ENCODE results near the gene TMEM140.

TMEM140 gene

DNA sequence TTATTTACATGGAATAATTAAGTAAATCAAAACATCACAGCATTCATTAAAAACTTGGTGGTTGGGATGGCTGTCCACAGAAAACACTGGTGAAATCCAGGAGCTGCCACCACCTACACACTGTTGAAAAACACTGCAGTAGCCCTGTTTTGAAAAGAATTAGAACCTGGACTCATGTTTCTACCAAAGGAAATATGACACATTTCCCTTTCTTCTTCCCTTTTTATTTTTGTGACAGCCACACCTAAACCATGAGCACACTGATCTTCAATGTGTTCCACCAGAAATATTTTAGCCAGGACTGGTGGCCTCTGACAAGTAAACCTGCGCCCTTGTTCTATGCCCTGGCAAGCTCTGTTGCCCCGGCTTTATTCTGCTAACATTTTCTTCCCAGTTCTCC, 3.3 kb downstream of the TMEM140 start:
- TF ChIP-seq ZFX (IDR thresholded peaks at IDR 0.05; ENCODE audit: borderline replicate concordance), result no peak
- TF ChIP-seq, protein P1, sequence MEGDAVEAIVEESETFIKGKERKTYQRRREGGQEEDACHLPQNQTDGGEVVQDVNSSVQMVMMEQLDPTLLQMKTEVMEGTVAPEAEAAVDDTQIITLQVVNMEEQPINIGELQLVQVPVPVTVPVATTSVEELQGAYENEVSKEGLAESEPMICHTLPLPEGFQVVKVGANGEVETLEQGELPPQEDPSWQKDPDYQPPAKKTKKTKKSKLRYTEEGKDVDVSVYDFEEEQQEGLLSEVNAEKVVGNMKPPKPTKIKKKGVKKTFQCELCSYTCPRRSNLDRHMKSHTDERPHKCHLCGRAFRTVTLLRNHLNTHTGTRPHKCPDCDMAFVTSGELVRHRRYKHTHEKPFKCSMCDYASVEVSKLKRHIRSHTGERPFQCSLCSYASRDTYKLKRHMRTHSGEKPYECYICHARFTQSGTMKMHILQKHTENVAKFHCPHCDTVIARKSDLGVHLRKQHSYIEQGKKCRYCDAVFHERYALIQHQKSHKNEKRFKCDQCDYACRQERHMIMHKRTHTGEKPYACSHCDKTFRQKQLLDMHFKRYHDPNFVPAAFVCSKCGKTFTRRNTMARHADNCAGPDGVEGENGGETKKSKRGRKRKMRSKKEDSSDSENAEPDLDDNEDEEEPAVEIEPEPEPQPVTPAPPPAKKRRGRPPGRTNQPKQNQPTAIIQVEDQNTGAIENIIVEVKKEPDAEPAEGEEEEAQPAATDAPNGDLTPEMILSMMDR (IDR thresholded peaks at IDR 0.05), result no peak
- H3K27ac ChIP-seq, result no peak overlapping the region

DNA sequence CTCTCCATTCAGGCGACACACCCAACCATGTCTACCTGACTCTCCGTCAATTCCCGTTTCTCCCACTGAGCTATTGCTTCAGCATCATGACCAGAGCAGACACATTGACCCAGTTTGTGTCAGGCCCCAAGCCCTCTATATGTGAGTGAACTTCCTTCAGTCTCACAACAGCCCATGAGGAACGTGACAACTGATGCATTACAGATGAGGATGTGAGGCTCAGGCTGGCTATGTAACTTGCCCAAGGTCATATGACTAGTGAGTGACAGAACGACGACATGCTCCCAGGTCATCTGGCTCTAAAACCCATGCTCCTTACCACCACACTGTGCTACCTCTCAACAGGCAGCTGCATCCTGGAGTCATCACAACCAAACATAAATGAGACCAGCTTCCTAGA, 3.7 kb downstream of the TMEM140 start:
- H3K27ac ChIP-seq, result no peak overlapping the region
- no peak for TF ChIP-seq ZFX (IDR thresholded peaks at IDR 0.05; ENCODE audit: borderline replicate concordance)
- TF ChIP-seq, protein P1 (IDR thresholded peaks at IDR 0.05), result no peak

DNA sequence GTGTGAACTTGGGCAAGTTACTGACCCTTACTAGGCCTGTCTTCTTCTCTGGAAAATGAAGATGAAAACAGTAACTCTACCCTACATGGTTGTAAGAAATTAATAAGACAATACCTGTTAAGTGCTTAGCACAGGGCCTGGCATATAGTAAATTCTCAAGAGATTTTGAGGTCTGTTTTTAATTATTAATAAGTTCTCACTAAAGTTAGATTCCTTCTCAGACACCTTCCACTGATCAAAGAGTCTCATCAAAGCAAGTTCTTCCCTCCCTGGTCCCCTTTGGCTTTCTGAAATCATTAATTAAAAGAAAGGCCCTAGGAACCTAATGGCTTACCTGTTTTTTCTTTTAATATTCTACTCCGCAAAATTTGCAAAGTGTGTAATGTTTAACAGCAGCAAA, 4.6 kb downstream of the TMEM140 start:
- TF ChIP-seq, protein P1 (IDR thresholded peaks at IDR 0.05), result no peak
- TF ChIP-seq ZFX (IDR thresholded peaks at IDR 0.05; ENCODE audit: borderline replicate concordance), result no peak
- H3K27ac ChIP-seq, result no peak overlapping the region

DNA sequence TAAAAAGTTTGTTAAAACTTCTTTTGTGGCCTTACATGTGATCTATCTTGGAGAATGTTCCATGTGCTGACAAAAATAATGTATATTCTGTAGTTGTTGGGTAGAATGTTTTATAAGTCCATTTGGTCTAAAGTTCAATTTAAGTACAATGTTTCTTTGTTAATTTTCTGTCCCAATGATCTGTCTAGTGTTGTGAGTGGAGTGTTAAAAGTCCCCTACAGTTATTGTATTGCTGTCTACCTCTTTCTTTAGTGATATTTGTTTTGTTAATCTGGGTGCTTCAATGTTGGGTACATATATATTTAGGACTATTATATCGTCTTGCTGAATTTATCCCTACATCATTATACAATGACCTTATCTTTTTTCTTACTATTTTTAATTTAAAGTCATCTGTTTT, 6.9 kb downstream of the TMEM140 start:
- TF ChIP-seq ZFX (IDR thresholded peaks at IDR 0.05; ENCODE audit: borderline replicate concordance), result no peak
- TF ChIP-seq, protein P1 (IDR thresholded peaks at IDR 0.05), result no peak
- no peak overlapping the region for H3K27ac ChIP-seq

DNA sequence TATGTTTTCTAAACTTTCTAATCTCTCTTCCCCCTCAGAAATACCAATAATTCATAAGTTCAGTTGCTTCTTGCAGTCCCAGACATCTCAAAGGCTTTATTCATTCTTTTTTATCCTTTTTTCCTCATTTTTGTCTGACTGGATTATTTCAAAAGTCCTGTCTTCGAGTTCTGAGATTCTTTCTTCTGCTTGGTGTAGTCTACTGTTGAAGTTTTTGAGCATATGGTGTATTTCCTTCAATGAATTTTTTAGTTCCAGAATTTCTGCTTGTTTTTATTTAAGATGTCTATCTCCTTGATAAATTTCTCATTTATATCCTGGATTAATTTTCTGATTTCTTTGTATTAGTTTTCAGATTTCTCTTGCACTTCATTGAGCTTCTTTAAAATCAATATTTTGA, 8.4 kb downstream of the TMEM140 start:
- TF ChIP-seq, protein P1 (IDR thresholded peaks at IDR 0.05), result no peak
- TF ChIP-seq ZFX (IDR thresholded peaks at IDR 0.05; ENCODE audit: borderline replicate concordance), result no peak
- no peak overlapping the region for H3K27ac ChIP-seq

DNA sequence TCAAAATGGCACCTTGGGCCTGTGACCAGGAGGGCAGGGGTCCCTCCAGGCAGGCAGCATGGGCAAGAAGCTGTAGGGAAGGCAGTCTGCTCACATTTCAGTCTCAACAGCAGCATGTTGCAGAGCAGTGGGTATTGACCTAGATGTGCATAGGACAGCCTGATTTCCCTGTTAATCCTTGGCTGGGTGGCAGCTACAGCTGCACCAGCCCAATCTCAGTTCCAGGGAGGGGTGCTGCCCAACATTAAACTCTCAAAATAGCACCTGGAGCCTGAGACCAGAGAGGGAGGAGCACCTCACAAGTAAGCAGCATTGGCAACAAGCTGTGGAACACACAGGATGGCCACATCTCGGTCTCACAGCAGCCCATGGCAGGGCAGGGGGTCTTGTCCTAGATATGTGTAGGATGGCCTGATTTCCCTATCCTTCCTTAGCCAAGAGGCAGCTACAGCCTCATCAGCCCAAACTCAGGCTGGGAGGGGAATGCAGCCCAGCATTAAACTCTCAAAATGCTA, 10.3 kb downstream of the TMEM140 start:
- TF ChIP-seq ZFX (IDR thresholded peaks at IDR 0.05; ENCODE audit: borderline replicate concordance), result no peak
- TF ChIP-seq, protein P1 (IDR thresholded peaks at IDR 0.05), result no peak
- no peak overlapping the region for H3K27ac ChIP-seq

DNA sequence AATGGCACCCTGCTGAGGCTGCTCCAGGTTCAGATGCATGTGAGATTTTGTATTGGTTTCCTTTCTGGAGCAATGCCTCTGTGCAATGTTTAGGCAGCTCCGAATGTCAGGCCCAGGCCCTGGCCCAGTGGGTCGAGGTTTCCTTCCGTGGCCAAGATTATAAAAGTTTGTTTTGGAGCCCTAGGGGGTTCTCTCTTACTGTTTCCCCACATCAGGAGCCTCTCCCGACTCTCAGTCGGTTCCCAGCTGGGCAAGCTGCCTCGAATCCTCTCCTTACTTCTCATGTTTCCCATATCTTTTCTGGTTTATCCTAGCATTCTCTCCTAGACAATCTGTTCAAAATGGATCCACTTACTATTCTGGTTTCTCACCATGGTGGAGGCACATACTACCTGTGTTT, 11.0 kb downstream of the TMEM140 start:
- no peak overlapping the region for H3K27ac ChIP-seq
- no peak for TF ChIP-seq ZFX (IDR thresholded peaks at IDR 0.05; ENCODE audit: borderline replicate concordance)
- TF ChIP-seq, protein P1 (IDR thresholded peaks at IDR 0.05), result no peak
